ENCODE data around the gene LCORL. TPM values are rescaled to one million over a fixed set of nuclear protein-coding genes. Genes with fewer than 3 reads are reported as not detected.

Gene LCORL
- total RNA-seq, 1 donor from 2014 or later = 5.9 TPM

DNA sequence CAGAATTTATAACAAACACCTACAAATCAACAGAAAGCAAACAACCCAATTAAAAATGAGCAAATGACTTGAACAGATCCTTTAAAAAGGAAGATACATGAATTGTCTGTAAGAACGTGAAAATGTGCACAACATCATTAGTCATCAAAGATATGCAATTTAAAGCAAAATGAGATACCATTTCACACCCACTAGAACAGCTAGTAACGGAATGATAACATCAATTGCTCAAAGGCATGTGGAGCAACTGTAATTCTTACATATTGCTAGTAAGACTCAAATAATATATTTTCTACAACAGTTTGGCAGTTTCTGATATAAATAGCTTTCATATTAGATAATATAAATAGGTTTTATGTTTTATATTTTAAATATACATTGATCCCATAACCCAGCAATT is 82.5 kb downstream of the LCORL start:
- no peak for DNase-seq (ENCODE audit: low spot score)
- ATAC-seq = no peak

DNA sequence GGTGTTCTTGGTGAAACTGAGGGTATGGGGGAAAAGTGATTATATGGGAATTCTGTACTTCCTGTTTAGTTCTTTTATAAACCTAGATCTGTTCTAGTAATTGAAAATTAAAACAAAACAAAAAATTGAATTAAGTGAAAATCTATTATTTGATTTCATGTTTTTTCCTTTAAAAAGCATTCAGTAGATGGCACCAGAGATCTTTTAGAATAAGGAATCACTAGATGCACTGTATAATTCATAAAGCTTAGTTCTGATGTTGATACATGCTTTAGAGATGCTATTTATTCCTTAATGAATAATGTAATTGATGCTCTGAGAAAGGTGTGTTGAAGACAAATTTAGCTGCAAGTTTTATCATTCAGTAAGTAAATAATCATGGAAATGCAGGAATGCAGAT is 87.3 kb downstream of the LCORL start:
- DNase-seq (ENCODE audit: low spot score) (no peak), ATAC-seq (no peak)

- ATAC-seq (no peak), DNase-seq (ENCODE audit: low spot score) (no peak)
Measured at GRCh38 chr4:17933126-17933525, 88.4 kb downstream of the LCORL start.

- no peak for DNase-seq (ENCODE audit: low spot score)
- no peak for ATAC-seq
Measured at GRCh38 chr4:17932041-17932440, 89.5 kb downstream of the LCORL start.

- DNase-seq (ENCODE audit: low spot score) (no peak), ATAC-seq (no peak)
Measured at GRCh38 chr4:17930256-17930655, 91.3 kb downstream of the LCORL start.

DNA sequence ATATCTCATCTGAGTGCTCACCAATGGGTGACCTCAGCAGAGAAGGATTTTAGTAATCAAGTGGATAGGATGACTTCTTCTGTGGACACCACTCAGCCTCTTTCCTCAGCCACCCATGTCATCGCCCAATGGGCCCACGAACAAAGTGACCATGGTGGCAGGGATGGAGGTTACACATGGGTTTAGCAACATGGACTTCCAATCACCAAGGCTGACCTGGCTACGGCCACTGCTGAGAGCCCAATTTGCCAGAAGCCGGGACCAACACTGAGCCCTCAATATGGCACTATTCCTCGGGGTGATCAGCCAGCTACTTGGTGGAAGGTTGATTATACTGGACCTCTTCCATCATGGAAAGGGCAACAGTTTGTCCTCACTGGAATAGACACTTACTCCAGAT is 97.4 kb downstream of the LCORL start:
- DNase-seq (ENCODE audit: low spot score) (no peak), ATAC-seq (no peak)

GRCh38 chr4:17921451-17921850 is 100.1 kb downstream of the LCORL start:
- no peak for DNase-seq (ENCODE audit: low spot score)

DNA sequence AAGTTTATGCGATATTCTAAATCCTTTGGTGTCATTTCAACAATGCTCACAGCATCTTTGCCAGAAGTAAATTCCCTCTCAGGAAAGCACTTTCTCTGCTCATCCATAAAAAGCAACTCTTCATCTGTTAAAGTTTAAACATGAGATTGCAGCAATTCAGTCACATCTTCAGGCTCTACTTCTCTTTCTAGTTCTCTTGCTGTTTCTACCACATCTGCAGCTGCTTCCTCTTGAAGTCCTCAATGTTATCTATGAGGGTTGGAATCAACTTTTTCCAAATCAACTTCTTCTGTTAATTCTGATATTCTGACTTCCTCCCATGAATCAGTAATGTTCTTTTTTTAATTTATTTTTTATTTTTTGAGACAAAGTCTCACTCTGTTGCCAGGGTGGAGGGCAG is 100.9 kb downstream of the LCORL start:
- ATAC-seq (no peak), DNase-seq (ENCODE audit: low spot score) (no peak)

More at GRCh38 chr4:17921451-17921850, 100.1 kb downstream of the LCORL start:
- ATAC-seq = no peak

DNA sequence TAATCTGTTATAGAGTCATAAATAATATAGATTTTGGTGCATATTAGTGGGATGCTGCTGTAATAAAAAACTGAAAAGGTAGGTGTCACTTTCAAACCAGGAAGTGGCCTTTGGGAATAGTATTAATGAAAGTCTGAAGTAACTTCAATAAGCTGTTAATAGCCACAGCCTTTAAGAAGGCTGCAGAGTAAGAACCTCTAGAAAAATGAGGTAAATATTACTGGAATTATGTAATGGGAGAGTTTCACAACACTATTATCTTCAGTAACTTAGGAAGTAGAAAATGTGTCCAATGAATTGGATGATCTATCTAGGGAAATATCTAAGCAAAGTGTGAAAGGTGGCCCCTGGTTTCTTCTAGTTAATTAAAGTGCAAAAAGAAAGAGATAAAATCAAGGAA is 106.1 kb downstream of the LCORL start:
- ATAC-seq (no peak), DNase-seq (ENCODE audit: low spot score) (no peak)

GRCh38 chr4:17912011-17912410 is 109.5 kb downstream of the LCORL start:
- no peak for DNase-seq (ENCODE audit: low spot score)
- ATAC-seq = no peak

DNA sequence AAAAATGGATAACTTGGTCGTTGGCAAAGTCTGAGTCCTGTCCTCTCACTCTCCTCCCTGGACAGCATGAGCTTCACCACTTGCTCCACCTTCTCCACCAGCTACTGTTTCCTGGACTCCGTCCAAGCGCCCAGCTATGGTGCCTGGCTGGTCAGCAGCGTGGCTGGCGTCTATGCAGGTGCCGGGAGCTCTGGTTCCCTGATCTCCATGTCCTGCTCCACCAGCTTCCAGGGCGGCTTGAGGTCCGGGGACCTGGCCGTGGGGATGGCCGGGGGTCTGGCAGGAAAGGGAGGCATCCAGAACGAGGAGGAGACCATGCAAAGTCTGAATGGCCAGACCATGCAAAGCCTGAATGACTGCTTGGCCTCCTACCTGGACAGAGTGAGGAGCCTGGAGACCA is 109.9 kb downstream of the LCORL start:
- no peak for ATAC-seq
- no peak for DNase-seq (ENCODE audit: low spot score)

- DNase-seq (ENCODE audit: low spot score) (no peak), ATAC-seq (no peak)
Measured at GRCh38 chr4:17898553-17899055, 123.0 kb downstream of the LCORL start.

GRCh38 chr4:17895481-17895880 is 126.1 kb downstream of the LCORL start:
- ATAC-seq (no peak), DNase-seq (ENCODE audit: low spot score) (no peak)

DNA sequence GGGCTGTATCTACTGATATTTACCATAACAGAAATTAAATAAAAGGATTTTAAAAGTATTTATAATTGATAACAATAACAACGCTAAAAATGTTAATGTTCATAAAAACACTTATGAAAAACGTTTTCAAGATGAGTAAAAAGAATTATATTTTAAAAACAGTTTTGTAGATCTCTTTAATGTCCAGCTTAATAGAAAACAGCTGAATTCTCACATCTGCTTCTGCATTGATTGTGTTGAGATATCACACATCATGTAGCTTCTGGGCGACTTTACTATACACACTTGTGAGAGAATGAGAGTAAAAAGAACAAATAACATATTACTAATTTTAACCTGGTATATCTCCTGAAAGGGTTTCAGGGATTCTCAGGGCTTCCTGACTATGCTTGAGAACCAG is 127.1 kb downstream of the LCORL start:
- DNase-seq (ENCODE audit: low spot score) (no peak), ATAC-seq (no peak)

- ATAC-seq = no peak
- no peak for DNase-seq (ENCODE audit: low spot score)
Measured at GRCh38 chr4:17889692-17890091, 131.9 kb downstream of the LCORL start.

- ATAC-seq = no peak
- DNase-seq (ENCODE audit: low spot score) = no peak
Measured at GRCh38 chr4:17884511-17884910, 137.0 kb downstream of the LCORL start.

- no peak for DNase-seq (ENCODE audit: low spot score)
- no peak for ATAC-seq
Measured at GRCh38 chr4:17884063-17884462, 137.5 kb downstream of the LCORL start.

DNA sequence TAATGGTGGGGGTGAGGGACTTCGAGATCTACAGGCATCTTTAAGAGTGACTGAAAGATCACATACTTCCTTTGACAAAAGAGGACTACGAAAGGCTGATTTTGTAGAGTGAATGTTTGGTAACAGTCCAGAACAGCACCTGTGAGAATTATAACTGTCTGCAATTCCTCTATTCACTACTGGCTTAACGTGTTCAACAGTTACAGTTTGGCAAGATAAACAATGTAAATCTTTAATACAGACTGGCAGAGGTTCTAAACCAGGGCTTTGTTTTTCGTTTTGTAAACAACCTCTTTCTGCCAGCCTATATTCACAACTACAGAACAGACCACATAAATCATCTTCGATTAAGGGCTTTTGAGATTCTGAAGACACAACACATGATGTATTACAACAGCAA is 143.9 kb downstream of the LCORL start:
- no peak for ATAC-seq
- DNase-seq (ENCODE audit: low spot score) = no peak

- ATAC-seq = no peak
- no peak for DNase-seq (ENCODE audit: low spot score)
Measured at GRCh38 chr4:17876943-17877342, 144.6 kb downstream of the LCORL start.

DNA sequence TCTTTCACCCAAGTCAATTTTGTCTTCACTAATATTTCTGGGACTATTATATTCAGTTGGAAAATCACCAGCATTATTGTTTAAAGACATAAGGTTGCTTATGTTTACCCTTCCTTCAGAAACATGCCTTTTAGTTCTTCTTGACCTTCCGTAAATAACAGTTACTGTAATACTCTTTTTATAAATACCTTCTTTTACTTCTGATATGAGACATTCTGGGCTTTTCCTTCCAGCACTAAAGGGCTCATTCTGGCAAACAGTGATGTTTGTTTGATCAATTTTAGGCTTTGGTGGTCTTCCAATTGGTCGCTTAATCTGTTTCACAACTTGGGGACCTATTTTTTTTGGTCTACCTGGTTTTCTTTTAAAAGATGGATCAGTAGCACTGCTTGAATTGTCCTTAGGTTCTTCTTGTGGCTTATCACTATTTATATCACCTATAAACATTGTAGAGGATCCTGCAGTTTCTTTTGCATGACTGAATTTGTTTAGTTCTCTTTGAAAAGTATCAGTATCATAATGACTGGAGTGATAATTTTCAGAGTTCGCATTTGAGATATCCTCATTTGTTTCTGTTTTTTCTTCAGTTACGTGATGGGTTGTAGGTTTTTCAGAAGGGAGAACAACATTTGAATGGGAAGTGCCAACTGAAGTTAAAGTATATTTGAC is 146.0 kb downstream of the LCORL start:
- DNase-seq (ENCODE audit: low spot score) (no peak), ATAC-seq (no peak)

- no peak for ATAC-seq
- no peak for DNase-seq (ENCODE audit: low spot score)
Measured at GRCh38 chr4:17869327-17869726, 152.2 kb downstream of the LCORL start.

GRCh38 chr4:17867276-17867675 is 154.3 kb downstream of the LCORL start:
- no peak for DNase-seq (ENCODE audit: low spot score)
- ATAC-seq = no peak

GRCh38 chr4:17866810-17867209 is 154.7 kb downstream of the LCORL start:
- DNase-seq (ENCODE audit: low spot score) = no peak

More at GRCh38 chr4:17866810-17867209, 154.7 kb downstream of the LCORL start:
- ATAC-seq = no peak
